Chondrocyte (in vitro differentiated cells): ENCODE data around the gene CCNYL1. TPM values are rescaled to one million over a fixed set of nuclear protein-coding genes. Genes with fewer than 3 reads are reported as not detected.

Experiments used
- DNase-seq: peaks from one replicate; pipeline ENCODE4 v3.0.0; 2021; ENCODE audit warnings: mixed read lengths, low spot score
- H3K27ac Mint-ChIP-seq: one replicate; pipeline ENCODE4 v1.8.0; 2021; ENCODE audit warnings: mild to moderate bottlenecking, moderate library complexity, mixed read lengths; ENCODE audit not compliant: unreplicated experiment
- H3K27me3 Mint-ChIP-seq: 2 replicates; pipeline ENCODE4 v1.8.0; 2021; ENCODE audit warnings: low read depth, mixed read lengths
- H3K36me3 Mint-ChIP-seq: 2 replicates; pipeline ENCODE4 v1.8.0; 2021; ENCODE audit warnings: low read depth, mixed read lengths
- H3K4me1 Mint-ChIP-seq: 2 replicates; pipeline ENCODE4 v1.8.0; 2021; ENCODE audit warnings: low read depth, mild to moderate bottlenecking, mixed read lengths
- H3K4me3 Mint-ChIP-seq: one replicate; pipeline ENCODE4 v1.8.0; 2021; ENCODE audit warnings: mild to moderate bottlenecking, moderate library complexity, mixed read lengths; ENCODE audit not compliant: unreplicated experiment
- H3K9me3 Mint-ChIP-seq: 2 replicates; pipeline ENCODE4 v1.8.0; 2021; ENCODE audit warnings: low read depth, mixed read lengths
- total RNA-seq: library from RNA; stranded (reverse); gene quantifications from 3 replicates; pipeline ENCODE4 v1.2.1, GENCODE V29; 2021
- TF ChIP-seq, protein P1 (sequence below): fragments of 200-600 bp; sonication (generic); IDR thresholded peaks from 2 replicates; pipeline ENCODE4 v1.5.0; 2021; ENCODE audit warnings: antibody characterized with exemption, mild to moderate bottlenecking, moderate library complexity

The CCNYL1 gene
- total RNA-seq, 1 donor from 2014 or later, result 25.3 TPM

DNA sequence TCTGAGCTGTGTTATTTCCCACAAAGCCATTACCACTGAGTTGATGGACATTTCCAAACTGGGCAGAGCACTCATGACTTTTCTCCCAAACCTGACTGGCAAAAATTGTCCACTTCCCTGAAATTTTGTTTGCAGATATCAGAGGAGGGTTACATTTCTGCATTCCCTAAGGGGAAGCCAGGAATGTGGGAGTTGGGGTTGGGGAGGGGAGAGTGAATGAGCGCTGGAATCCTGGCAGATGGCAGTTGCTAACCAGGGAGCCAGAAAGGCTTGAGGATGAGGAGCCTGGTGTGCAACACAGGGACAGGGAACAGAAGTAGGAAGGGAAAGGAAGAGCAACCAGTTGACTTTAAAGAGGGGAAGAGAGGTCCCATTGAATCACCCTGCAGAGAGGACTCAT lies 14.0 kb upstream of the CCNYL1 start:
- no peak overlapping the region for H3K27ac Mint-ChIP-seq
- no peaks in the 10 kb centered on the region for H3K9me3 Mint-ChIP-seq
- no peaks in the 10 kb centered on the region for H3K36me3 Mint-ChIP-seq

DNA sequence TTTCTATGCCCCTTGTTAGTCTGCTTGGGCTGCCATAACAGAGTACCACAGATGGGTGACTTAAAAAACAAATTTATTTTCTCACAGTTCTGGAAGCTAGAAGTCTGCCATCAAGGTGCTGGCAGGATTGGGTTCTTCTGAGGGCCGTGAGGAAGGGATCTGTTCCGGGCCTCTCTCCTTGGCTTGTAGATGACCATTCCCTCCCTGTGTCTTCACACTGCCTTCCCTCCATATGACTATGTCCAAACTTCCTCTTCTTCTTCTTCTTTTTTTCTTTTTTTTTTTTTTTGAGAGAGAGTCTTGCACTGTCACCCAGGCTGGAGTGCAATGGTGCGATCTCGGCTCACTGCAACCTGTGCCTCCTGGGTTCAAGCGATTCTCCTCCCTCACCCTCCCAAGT lies 13.1 kb upstream of the CCNYL1 start:
- Mint-ChIP-seq H3K4me1 (peaks cover 27% of the 10 kb centered on the region), H3K27me3 (no peaks in the 10 kb centered on the region), H3K4me3 (no peak overlapping the region), H3K9me3 (no peaks in the 10 kb centered on the region), H3K27ac (no peak overlapping the region), H3K36me3 (no peaks in the 10 kb centered on the region)
- TF ChIP-seq, protein P1, sequence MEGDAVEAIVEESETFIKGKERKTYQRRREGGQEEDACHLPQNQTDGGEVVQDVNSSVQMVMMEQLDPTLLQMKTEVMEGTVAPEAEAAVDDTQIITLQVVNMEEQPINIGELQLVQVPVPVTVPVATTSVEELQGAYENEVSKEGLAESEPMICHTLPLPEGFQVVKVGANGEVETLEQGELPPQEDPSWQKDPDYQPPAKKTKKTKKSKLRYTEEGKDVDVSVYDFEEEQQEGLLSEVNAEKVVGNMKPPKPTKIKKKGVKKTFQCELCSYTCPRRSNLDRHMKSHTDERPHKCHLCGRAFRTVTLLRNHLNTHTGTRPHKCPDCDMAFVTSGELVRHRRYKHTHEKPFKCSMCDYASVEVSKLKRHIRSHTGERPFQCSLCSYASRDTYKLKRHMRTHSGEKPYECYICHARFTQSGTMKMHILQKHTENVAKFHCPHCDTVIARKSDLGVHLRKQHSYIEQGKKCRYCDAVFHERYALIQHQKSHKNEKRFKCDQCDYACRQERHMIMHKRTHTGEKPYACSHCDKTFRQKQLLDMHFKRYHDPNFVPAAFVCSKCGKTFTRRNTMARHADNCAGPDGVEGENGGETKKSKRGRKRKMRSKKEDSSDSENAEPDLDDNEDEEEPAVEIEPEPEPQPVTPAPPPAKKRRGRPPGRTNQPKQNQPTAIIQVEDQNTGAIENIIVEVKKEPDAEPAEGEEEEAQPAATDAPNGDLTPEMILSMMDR, result no peak
- no peak for DNase-seq

More for the DNA sequence above, 14.0 kb upstream of the CCNYL1 start:
- Mint-ChIP-seq H3K4me1 (peaks cover 27% of the 10 kb centered on the region), H3K4me3 (no peak overlapping the region), H3K27me3 (no peaks in the 10 kb centered on the region)
- DNase-seq, result no peak
- TF ChIP-seq, protein P1, result no peak

DNA sequence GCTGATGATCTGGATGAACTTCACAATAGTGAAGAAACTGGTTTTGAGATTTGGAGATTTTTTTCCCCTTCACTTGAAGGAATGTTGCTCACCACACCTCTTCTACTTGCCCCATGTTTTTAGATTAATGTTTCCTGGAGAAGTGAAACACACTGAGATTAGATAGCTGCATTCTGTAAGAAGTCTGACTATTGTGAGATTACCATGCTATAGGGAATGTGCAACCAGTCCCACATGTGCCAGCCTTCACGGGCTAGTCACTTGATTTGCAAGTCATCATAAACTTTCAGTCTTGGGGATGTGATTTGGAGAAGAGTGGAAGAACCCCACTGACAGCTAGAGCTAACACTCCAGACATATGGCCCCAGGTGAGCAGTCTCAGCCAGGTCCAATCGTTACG lies 7.4 kb upstream of the CCNYL1 start:
- DNase-seq, result no peak
- Mint-ChIP-seq H3K27ac (no peak overlapping the region), H3K4me3 (no peak overlapping the region), H3K9me3 (no peaks in the 10 kb centered on the region), H3K36me3 (no peaks in the 10 kb centered on the region), H3K4me1 (no peaks in the 10 kb centered on the region), H3K27me3 (no peaks in the 10 kb centered on the region)
- TF ChIP-seq, protein P1, result no peak

DNA sequence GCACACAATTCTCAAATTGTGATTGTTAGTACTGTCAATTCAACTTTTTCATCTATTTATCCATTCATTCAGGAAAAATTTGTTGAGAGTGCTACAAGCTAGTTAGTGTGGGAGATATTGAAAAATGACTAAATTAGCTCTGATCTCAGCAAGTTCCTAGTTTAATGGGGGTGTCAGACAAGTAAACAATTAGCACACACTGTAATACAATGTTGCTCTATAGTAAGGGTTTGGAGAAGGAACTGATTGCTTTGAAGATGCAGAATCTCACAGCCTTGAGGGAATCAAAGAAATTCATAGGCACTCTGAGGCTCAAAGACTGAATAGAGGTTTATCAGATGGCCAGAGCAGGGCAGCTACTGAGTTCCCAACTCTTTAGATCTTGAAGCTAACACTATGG lies 6.8 kb upstream of the CCNYL1 start:
- no peak for DNase-seq
- no peaks in the 10 kb centered on the region for H3K27me3 Mint-ChIP-seq
- TF ChIP-seq, protein P1, result no peak
- no peak overlapping the region for H3K4me3 Mint-ChIP-seq
- no peak overlapping the region for H3K27ac Mint-ChIP-seq
- H3K4me1 Mint-ChIP-seq, result no peaks in the 10 kb centered on the region
- no peaks in the 10 kb centered on the region for H3K9me3 Mint-ChIP-seq
- no peaks in the 10 kb centered on the region for H3K36me3 Mint-ChIP-seq

DNA sequence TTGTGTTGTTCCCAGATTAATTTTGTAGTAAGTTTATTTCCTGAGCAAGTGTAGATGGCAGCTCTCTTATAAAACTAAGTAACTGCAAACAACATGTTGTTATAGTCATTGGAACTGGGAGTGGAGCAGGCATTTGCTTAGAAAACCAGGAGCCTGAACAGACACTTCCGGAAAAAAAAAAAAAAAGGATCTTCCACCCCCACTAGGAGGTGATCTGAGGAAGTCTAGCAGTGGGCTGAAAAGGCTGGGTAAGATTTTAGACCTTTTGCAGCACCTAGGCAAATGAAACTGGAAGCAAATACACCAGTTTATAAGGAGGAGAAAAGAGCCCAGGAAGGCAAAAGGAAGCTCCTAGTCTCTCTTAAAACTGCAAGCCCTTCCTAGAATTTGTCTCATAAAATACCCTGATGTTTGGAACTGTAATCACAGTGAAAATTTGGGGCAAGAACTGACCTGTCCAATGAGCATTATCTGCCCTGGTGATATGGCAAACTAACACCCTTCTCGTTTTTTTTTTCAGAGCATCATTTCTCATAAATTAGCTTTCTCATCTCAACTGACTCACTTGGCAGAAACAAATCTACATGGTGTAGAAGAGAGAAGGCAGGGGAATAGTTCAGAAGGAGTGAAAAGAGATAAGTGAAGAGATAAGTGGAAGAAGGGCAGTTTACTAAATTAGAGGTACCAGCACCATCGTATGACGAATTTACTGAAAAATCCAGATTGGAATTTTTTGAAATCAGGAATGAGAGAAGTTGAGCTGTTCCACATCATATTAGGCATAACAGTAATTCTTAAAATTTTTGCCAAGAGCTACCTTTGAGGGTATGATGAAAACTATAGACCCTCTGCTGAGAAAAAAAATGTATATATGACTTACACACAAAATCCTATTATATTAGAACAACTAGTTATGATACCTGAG lies 4.2 kb upstream of the CCNYL1 start:
- DNase-seq, result no peak
- H3K27me3 Mint-ChIP-seq, result no peaks in the 10 kb centered on the region
- no peaks in the 10 kb centered on the region for H3K36me3 Mint-ChIP-seq
- H3K4me3 Mint-ChIP-seq, result no peak overlapping the region
- no peak overlapping the region for H3K27ac Mint-ChIP-seq
- H3K9me3 Mint-ChIP-seq, result no peaks in the 10 kb centered on the region
- TF ChIP-seq, protein P1, result no peak
- peaks cover 7% of the 10 kb centered on the region for H3K4me1 Mint-ChIP-seq
